Left hindlimb (tissue), 1 donor: ENCODE measurements around the gene SPEF2.
A peak's percentile ranks its signal among the peaks of the same experiment; 100 is the strongest.

Source experiments
- DNase-seq: peaks from one replicate; pipeline ENCODE4 v3.0.0-alpha.2; 2018

SPEF2 gene

GRCh38 chr5:35789732-35790456, 172.2 kb downstream of the SPEF2 start:
- DNase-seq, result no peak

GRCh38 chr5:35790457-35790822, 172.8 kb downstream of the SPEF2 start:
- DNase-seq, result no peak

GRCh38 chr5:35794328-35794619, 176.6 kb downstream of the SPEF2 start:
- no peak for DNase-seq

- no peak for DNase-seq
These were observed 177.2 kb downstream of the SPEF2 start for GRCh38 chr5:35794684-35795375.

- DNase-seq, result no peak
These were observed 181.5 kb downstream of the SPEF2 start for GRCh38 chr5:35799181-35799580.

GRCh38 chr5:35799753-35800152, 182.1 kb downstream of the SPEF2 start:
- no peak for DNase-seq

GRCh38 chr5:35803191-35803651, 185.6 kb downstream of the SPEF2 start:
- peak; percentile 73 for DNase-seq

GRCh38 chr5:35804201-35804653, 186.6 kb downstream of the SPEF2 start:
- no peak for DNase-seq

GRCh38 chr5:35804841-35805240, 187.2 kb downstream of the SPEF2 start:
- DNase-seq, result no peak

GRCh38 chr5:35810601-35811000, 192.9 kb downstream of the SPEF2 start:
- no peak for DNase-seq

- no peak for DNase-seq
These were observed 193.6 kb downstream of the SPEF2 start for GRCh38 chr5:35811108-35811741.

- no peak for DNase-seq
These were observed 195.9 kb downstream of the SPEF2 start for GRCh38 chr5:35813521-35813920.

- DNase-seq, result no peak
These were observed 197.7 kb downstream of the SPEF2 start for GRCh38 chr5:35815089-35815936.

- no peak for DNase-seq
These were observed 199.3 kb downstream of the SPEF2 start for GRCh38 chr5:35816881-35817521.

- no peak for DNase-seq
These were observed 201.4 kb downstream of the SPEF2 start for GRCh38 chr5:35819026-35819425.

- DNase-seq, result no peak
These were observed 202.0 kb downstream of the SPEF2 start for GRCh38 chr5:35819668-35820067.

GRCh38 chr5:35820735-35821134, 203.1 kb downstream of the SPEF2 start:
- DNase-seq, result no peak

- no peak for DNase-seq
These were observed 203.8 kb downstream of the SPEF2 start for GRCh38 chr5:35821513-35821912.

- no peak for DNase-seq
These were observed 204.8 kb downstream of the SPEF2 start for GRCh38 chr5:35822511-35822910.

- DNase-seq, result no peak
These were observed 205.9 kb downstream of the SPEF2 start for GRCh38 chr5:35823347-35824098.

- DNase-seq, result no peak
These were observed 208.4 kb downstream of the SPEF2 start for GRCh38 chr5:35826056-35826455.

GRCh38 chr5:35826554-35826953, 208.9 kb downstream of the SPEF2 start:
- DNase-seq, result no peak
